NCI-H748 treated with DMSO at 0.1 percent for 48 hours (cell line): ENCODE measurements around the gene SEZ6L2.

Experiments used
- DNase-seq: peaks from one replicate; lab custom pipeline; 2025; lab: John Stamatoyannopoulos, UW

SEZ6L2 gene

GRCh38 chr16:29825145-29826044 is 74.0 kb downstream of the SEZ6L2 start:
- DNase-seq: no peak

GRCh38 chr16:29824589-29825144 is 74.7 kb downstream of the SEZ6L2 start:
- no peak for DNase-seq

- DNase-seq: no peak
These were observed 77.7 kb downstream of the SEZ6L2 start for GRCh38 chr16:29821643-29822115.
